Mammary epithelial cell (primary cell): ENCODE measurements around the gene ACOX3.

Experiments
- EZH2 ChIP-seq: IDR thresholded peaks from 2 replicates; pipeline ENCODE4 v1.6.1; 2012; ENCODE audit warnings: low read length, inconsistent platforms, borderline replicate concordance
- TF ChIP-seq, protein P1 (sequence below), 2 donors: IDR thresholded peaks in 1 of 2; conservative IDR thresholded peaks in 1 of 2; 2 replicates each; pipeline ENCODE4 v1.5.1; 2011 to 2012; ENCODE audit warnings: inconsistent platforms in 2 of 2, low read length in 2 of 2, mild to moderate bottlenecking in 2 of 2, control low read depth in 1 of 2, low read depth in 1 of 2; ENCODE audit not compliant: insufficient read depth in 1 of 2; ENCODE audit errors: extremely low read depth in 1 of 2

DNA sequence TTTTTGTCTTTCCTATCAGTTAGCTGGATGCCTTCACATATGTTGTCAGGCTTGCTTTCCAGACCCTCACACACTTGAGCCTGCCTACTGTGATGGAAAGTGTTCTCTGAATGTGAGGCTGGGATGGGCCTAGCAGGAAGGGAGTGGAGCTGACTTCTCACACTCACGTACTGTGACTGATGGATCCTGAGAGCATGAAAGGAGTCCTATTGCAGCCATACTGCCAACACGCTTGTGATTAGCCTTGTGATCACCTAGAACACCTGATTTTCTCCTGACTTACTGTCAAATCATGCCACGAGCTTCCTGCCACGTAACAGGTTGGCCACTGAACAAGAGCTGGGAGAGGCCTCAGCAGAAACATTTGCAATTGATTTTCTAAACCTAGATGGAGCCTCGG is 49.9 kb downstream of the ACOX3 start:
- TF ChIP-seq, protein P1, sequence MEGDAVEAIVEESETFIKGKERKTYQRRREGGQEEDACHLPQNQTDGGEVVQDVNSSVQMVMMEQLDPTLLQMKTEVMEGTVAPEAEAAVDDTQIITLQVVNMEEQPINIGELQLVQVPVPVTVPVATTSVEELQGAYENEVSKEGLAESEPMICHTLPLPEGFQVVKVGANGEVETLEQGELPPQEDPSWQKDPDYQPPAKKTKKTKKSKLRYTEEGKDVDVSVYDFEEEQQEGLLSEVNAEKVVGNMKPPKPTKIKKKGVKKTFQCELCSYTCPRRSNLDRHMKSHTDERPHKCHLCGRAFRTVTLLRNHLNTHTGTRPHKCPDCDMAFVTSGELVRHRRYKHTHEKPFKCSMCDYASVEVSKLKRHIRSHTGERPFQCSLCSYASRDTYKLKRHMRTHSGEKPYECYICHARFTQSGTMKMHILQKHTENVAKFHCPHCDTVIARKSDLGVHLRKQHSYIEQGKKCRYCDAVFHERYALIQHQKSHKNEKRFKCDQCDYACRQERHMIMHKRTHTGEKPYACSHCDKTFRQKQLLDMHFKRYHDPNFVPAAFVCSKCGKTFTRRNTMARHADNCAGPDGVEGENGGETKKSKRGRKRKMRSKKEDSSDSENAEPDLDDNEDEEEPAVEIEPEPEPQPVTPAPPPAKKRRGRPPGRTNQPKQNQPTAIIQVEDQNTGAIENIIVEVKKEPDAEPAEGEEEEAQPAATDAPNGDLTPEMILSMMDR (conservative IDR thresholded peaks at IDR 0.05 in 1 of 2, IDR thresholded peaks at IDR 0.05 in 1 of 2; ENCODE audit: extremely low read depth in 1 of 2, insufficient read depth in 1 of 2, low read depth in 1 of 2, low read length in 2 of 2): no peak
- no peak for TF ChIP-seq EZH2
